T-helper 1 cell treated with Interleukin-12 subunit alpha and Interleukin-12 subunit beta and Interleukin-4 antibody, amounts not matched to agents 30 ng/mL and 1 ng/mL, for 36 hours (primary cell): Measurements from ENCODE around the gene LUM. TPM values are rescaled to one million over a fixed set of nuclear protein-coding genes. Genes with fewer than 3 reads are reported as not detected.

Experiments
- intact Hi-C: fragments of 100-400 bp; cut with micrococcal nuclease; formaldehyde crosslinking; loops from one replicate; pipeline ENCODE4 v1.15.1; 2024
- total RNA-seq: library from RNA; stranded (reverse); gene quantifications from 2 replicates; pipeline ENCODE4 v1.2.3, GENCODE V29; 2022

Gene LUM
- total RNA-seq, 1 donor from 2014 or later, result not detected

DNA sequence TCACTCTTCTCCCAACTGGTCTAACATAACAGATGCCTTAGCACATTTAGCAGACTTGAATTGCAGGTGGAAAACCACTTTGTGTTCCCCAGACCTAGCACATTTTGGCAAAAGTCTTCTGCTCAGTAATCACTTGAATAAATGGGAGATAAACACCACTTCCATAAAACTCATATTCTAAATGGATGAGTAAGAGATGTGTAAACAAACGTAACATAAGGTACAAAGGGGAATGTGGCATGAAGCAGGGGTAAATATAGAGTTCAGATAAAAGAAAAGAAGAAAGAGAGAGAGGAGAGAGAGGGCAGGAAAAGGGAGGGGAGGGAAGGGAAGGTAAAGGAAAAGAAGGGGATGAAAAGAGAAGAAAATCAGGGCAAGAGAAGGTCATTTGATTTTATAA, 36.4 kb downstream of the LUM start:
- intact Hi-C loops, result no loop called here

DNA sequence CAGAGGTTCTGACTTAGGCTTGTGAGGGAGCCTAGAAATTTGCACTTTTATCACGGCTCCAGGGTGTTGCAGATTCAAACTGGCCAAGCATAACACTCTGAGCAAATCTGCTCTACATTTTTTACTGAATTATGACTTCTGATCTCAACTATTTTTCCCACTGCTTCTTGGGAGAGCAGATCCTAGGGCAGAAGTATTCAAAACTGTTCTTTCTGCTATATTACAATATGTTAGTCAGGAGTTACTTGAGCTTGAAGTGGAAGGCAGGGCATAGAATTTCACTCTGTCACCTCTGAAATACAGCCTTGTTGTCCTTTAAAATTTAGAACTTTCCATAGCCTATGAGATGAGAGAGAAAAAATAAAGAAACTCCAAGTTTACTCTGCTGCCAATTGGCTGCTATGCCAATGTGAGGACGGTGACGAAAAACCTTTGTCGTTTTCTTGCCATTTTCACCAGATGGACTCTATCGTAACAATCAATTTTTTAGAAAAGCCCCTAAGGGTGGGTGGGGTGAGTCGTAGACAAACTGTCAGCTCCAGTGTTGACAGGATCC, 37.1 kb downstream of the LUM start:
- intact Hi-C loops, result no loop called here

DNA sequence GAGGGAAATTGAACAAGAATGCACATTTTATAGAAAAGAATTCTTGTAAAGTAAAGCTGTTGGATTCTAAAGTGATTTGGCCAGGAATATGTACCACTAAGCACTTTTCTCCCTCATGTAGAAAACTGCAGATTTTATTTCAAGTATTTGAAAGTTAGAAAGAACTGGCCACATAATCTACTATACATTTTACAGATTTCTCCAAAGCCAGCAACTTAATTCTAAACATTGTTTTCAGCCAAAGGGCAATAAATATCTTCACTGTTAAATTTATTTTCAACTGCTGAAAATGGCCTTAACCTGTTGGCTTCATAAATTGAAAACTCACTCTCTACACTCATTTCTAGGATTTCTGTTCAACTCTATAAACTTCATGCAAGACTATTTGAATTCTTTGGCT, 37.9 kb downstream of the LUM start:
- intact Hi-C loops, result no loop called here

DNA sequence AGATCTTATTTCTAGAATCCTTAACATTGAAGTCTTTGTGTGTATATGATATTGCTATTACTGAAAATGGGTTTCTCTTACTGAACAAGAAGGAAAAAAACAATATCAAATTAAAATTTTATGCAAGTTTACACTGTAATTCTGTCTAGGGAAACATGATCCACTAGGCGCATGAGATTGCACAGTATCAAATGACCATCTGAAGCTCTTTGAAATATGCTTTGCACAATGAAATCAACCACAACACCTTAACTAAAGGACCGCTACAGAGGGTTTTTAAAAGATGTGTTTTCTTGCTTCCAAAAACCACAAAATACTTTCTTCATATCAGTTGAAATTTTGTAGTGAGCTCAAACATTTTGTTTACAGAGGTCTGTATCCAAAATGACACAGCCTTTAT, 38.4 kb downstream of the LUM start:
- intact Hi-C loops, result no loop called here

DNA sequence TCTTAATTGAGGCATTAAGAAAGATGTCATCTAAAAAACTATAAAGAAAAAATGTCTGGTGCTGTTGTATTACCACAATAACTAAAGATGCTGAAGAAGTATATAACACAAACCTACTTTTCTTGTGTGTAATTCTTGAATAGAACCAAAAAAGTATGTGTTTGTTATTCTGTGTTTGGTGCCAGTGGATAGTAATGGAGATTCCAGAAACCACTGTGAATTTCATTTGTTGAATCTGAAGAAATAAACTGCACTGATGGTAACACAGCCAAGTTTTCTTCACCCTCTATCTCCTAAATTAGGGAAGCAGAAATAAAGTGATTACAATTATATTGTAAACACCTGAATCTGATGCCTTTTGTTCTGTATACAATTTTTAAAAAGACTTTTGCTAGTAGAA, 40.4 kb downstream of the LUM start:
- intact Hi-C loops, result no loop called here

DNA sequence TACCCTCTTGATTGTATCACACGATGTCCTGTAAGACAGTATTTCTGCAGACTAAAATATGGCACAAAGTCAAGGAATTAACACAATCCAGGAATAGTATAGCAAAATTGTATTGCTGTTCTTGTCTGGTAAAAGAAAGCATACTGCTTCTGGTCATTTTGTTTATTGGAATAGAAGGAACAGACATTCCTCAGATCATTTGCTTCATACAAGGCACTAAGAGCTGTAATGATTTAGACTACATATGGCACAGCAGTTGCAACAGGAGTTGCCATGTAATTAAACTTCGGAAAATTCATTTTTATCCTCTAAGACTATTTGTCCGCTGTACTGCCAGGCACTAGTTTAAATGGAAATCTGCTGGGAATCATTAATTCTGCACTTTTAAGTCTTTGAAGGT, 45.9 kb downstream of the LUM start:
- intact Hi-C loops, result no loop called here

DNA sequence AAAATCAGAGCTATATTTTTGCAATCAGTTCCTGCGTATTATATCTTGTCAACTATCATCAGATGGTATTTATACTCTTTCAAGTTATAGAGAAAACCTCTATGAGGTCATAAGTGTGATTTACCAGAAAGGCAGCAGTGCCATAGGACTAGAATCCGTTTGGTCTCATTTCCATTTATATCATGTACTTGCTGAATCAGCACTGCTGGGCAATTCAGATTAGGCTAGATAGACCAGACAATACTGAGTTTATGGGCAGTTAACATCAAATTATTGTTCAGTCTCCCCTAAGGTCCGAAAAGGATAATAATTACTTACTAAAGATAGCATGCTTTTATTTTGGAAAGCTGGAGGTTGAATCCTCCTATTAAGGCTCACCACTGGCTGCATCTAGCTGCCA, 46.7 kb downstream of the LUM start:
- intact Hi-C loops, result no loop called here

DNA sequence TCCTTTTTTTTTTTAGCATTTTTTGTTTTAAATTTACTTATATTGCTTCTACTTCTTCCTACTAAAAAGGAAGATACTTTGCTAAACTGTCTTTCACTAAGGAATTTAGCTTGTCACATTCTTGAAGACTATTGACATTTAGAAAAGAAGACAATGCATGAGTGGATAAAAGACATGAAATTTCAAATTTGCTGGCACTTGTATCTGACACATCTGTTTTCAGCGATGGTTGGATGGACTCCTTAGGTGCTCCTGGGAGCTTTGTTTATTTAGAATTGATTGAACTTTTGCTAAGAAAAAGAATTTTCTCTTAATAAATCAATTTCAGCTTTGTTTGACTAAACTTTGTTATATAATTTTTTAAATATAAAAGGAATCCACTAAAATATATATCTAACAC, 50.2 kb downstream of the LUM start:
- intact Hi-C loops, result no loop called here

DNA sequence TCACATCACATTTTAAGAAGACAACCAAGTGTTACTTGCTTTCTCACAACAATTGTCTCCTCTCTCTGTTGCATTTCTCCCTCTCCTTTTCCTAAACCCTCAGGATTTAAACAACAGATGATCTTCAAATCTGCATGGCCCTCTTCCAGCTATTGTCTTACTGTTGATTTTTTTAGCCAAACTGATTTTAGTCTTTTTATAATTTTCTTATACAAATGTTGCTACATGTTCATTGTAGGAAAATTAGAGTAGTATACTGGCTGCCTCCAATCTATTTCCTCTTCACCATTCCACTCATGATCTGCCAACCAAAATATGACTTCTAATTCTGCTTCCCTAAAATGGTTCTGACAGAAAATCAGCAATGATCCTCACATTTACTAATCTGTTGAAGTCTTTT, 52.1 kb downstream of the LUM start:
- intact Hi-C loops, result no loop called here

DNA sequence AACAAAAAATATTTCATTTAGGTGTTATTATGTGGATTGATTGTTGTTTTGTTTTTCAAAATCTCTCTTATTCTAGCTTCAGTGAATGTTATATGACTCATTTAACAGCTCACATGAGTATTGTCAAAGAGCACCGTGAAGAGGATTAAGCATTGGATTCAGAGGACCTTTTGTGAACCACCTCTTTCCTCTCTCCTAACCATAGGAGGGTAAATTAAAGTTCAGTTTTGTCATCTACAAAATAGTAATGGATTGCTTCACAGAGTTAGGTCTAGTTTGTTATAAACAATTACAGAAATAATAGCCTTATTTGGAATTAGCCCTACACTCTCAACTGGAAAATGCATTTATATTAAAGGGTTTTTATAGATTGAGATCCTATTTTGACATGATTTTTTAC, 52.5 kb downstream of the LUM start:
- intact Hi-C loops, result no loop called here

DNA sequence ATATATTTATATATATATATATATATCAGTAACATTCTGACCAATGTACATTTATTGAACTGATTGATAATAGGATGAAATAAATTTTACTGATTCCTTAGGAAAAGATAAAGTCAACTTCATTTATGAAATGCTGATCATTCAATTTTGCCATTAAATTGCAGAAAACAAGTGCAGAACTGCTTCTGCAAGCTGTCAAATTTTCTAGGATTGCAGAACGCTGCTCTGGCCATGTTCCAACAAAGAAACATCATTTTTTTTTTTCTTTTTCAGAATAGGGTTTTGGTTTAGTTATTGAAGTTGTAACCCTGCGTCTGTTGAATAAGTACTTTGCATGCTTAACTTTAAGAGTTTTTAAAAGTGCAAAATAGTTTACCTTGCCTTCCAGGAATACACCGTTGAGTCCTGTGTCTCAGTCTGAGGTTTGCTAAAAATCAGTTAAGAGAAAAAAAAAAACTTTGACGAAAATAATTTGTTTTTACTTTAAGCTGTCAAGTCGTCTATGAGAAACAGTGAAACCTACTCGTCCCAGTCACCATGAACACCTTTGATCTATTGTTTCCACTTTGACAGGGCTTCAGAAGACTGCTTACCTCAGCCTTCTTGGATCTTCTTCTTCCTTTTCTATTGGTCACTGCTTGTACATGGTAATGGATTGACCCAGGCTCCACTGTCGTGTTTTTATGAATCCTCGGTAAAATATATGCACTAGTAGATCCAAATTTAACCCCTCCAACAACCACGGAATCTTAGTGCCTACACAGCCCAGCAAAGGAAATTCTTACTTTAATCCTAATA, 53.7 kb downstream of the LUM start, which contains the start of gene KERA:
TSS of gene KERA (minus strand) at position 657 of the 798 bp plus-strand sequence. CDS start 1,743 bp downstream, outside the sequence.
- intact Hi-C loops, result no loop called here

DNA sequence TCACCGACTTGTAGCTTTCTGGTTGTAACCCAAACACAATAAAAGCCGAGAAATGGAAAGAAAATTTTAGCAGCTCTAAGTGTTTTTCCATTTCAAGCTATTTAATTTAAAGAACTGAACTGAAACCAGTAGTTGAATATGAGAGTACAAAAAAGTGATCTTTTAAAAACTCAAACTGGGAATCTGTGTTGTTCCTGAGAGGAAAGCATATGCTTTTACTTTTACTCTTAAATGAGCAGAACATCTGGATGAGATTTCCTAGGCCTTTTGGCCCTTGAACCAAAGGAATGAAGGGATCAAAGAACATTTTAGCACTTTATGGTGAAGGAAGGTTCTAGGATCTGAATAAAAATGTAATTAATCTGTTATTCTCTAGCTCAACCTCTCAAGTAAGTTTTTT, 54.8 kb downstream of the LUM start:
- intact Hi-C loops, result no loop called here

DNA sequence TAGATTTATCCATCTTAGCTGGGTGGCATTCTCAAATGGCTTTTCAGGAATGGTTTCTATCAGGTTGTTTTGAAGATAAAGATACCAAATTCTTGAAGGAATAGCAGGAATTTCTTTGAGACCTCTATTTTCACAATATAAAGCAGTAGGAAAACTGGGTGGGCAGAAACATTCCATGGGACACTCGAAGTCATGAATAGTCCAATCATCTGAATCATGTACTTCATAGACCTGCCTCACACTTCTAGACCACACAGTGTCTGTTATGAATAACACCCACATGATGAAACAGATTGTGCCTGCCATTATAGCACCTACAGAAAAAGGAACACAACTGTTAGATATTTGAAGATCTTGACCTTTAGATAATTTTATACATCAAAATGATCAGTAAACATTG, 55.3 kb downstream of the LUM start:
- intact Hi-C loops, result no loop called here

DNA sequence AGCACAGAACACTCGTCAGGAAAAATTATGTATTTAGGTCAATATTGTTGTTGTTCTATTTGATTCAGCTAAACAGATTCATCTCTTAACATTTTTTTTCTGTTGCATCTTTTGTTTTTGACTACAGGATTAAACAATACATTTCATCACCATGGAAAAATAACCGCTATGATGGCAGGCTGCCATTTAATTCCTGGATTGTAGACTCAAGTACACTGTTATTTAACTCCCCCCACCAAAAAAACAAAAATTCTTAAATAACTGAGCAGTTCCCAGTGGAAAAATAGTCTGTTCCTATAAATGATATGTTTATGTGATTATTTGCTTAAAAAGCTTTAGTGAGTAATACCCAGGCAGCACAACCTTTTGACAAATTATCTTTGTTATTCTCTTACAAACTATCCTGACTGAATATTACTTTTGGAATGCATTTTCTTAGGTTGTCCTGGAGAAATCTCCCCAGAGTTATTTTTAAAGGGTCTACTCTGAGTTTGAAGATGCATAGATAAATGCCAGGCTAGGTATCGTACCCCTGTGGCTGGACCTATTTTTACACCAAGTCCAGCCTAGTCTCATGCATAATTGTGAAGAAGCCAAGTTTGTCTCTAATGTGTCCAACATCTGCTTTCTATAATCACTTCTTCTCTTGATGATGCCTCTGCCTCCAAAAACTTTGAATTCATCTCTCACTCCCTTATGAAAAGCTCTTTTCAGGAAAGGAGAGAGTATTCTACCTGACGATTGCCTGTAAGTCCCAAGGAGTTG, 57.2 kb downstream of the LUM start:
- intact Hi-C loops, result no loop called here

Other genes with a start within 250 kb of the LUM start
- gene CCER1, start 156.3 kb downstream of the LUM start, total RNA-seq, result not detected in 2 replicates
- not detected in 2 replicates for gene EPYC, start 106.5 kb downstream of the LUM start, total RNA-seq
- not detected in 2 replicates for gene KERA, start 53.5 kb downstream of the LUM start, total RNA-seq
- gene DCN, start 71.3 kb upstream of the LUM start, total RNA-seq, result not detected in 2 replicates